Astrocyte of the cerebellum (primary cell): Measurements from ENCODE around the gene AVP.
"Not testable (repeated sequence)": the region's sequence is repeated elsewhere in the genome, so short reads cannot be mapped to it uniquely, and the experiment has no call there.

Experiments used
- DNase-seq: peaks from one replicate; pipeline ENCODE4 v3.0.0-alpha.2; 2011; ENCODE audit warnings: low read depth
- H3K4me3 ChIP-seq: 2 replicates; pipeline ENCODE4 v1.5.1; 2011; ENCODE audit warnings: mild to moderate bottlenecking, low read depth, low read length, moderate library complexity
- in situ Hi-C: cut with HindIII; loops from 2 replicates; pipeline ENCODE4 v1.10.0; 2017; ENCODE audit warnings: low sequenced_read_pairs
- TF ChIP-seq, protein P1 (sequence below): IDR thresholded peaks from 2 replicates; pipeline ENCODE4 v1.5.1; 2012; ENCODE audit warnings: low read length, low read depth, moderate library complexity, mild to moderate bottlenecking; ENCODE audit errors: missing control alignments

AVP gene

DNA sequence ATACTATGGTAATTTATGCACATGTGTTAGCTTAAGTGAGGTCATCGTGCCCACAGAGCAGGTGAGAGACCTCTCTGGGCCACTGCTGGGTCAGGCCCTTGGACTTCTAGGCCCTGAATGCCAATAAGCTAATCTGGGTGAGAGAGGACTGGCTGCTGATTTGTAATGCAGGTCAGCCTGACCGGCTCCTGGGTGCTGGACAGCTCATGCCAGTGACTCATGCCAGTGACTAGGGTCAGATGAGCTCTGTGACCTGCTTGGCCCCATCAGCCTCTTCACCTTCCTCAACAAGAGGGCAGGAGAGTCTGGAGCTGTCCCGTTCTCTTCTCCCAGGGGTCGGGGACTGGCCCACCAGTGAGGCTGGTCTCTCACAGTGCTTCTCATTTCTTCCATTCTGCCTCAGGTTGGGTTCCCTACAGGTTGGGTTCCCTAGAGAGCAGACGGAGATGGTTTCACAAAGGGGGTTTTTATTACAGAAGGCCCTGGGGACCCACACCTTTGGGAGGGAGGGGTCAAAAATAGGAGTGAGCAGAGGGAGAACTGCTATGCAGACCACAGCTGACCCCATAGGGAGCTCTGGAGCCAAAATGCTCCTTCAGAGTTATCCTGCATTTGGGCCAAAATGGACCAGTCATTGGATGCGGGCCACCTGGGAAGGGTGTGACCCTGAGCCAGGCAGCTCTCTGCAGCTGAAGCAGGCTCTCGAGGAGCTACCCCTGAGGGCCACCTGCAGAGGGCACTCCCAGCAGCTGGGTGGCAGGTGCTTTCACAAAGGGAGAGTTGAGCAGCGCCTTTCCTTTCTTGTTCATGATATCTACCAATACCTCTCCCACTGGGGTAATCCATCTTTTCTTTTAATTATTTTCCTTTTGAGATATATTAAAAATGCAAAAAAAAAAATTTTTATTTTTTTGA, 15.3 kb downstream of the AVP start:
- DNase-seq: no peak
- TF ChIP-seq, protein P1, sequence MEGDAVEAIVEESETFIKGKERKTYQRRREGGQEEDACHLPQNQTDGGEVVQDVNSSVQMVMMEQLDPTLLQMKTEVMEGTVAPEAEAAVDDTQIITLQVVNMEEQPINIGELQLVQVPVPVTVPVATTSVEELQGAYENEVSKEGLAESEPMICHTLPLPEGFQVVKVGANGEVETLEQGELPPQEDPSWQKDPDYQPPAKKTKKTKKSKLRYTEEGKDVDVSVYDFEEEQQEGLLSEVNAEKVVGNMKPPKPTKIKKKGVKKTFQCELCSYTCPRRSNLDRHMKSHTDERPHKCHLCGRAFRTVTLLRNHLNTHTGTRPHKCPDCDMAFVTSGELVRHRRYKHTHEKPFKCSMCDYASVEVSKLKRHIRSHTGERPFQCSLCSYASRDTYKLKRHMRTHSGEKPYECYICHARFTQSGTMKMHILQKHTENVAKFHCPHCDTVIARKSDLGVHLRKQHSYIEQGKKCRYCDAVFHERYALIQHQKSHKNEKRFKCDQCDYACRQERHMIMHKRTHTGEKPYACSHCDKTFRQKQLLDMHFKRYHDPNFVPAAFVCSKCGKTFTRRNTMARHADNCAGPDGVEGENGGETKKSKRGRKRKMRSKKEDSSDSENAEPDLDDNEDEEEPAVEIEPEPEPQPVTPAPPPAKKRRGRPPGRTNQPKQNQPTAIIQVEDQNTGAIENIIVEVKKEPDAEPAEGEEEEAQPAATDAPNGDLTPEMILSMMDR: no peak
- in situ Hi-C loops: no loop called here
- no peak overlapping the region for H3K4me3 ChIP-seq

DNA sequence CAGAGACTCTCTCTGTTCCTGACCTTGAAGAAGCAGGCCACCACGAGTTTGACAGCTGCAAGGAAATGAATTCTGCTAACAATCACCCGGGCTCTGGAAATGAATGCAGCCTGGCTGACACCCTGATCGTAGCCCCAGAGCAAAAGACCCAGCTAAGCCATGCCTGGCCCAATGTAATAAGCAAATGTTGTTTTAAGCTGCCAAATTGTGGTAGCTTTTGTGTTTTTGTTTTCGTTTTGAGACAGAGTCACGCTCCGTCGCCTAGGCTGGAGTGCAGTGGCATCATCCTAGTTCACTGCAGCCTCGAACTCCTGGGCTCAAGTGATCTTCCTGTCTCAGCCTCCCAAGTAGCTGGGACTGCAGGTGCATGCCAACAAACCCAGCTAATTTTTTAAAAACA, 16.4 kb downstream of the AVP start:
- in situ Hi-C loops: no loop called here
- DNase-seq: no peak
- no peak overlapping the region for H3K4me3 ChIP-seq
- TF ChIP-seq, protein P1: no peak

DNA sequence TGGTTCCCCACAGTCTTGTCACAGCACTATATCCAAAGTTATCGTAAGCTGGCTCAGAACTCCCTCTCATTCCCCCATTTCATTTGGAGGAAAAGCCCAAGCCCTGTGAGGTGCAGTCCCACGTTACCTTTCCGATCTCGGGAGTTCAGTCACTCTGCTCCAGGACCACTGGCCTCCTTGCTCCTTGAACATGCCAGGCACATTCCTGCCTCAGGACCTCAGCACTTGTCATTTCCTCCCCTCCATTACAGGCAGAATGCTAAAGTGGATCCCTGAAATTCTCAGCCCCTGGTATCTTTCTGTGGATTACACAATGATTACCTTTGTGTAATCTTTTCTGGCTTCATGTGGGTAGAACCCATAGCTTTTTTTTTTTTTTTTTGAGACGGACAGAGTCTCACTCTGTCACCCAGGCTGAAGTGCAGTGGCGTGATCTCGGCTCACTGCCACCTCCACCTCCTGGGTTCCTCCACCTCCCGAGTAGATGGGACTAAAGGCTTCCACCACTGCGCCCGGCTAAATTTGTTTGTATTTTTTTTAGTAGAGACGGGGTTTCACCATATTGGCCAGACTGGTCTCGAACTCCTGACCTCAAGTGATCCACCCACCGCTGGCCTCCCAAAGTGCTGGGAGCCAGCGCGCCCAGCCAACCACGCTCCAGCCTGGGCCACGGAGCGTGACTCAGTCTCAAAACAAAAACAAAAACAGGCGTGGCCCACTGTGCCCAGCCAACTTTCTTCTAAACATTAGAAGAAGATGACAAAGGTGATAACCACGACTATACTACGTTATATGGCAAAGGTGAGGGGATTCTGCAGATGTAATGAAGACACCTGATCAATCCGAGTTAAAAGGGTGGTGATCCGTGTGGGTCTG, 17.1 kb downstream of the AVP start:
- H3K4me3 ChIP-seq: no peak overlapping the region
- DNase-seq: no peak
- in situ Hi-C loops: no loop called here
- TF ChIP-seq, protein P1: no peak

DNA sequence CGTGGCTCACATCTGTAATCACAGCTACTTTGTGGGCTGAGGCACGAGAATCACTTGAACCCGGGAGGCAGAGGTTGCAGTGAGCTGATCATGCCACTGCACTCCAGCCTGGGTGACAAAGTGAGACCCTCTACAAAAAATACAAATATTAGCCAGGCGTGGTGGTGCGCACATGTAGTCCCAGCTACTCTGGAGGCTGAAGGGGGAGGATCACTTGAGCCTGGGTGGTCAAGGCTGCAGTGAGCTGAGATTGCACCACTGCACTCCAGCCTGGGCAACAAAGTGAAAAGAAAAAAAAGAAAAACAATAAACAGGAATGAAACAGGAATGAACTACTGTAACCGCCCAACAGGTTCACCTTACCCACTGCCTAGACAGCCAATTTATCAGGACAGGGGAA, 20.4 kb downstream of the AVP start:
- DNase-seq, in situ Hi-C loops, H3K4me3 ChIP-seq: not testable (repeated sequence)

DNA sequence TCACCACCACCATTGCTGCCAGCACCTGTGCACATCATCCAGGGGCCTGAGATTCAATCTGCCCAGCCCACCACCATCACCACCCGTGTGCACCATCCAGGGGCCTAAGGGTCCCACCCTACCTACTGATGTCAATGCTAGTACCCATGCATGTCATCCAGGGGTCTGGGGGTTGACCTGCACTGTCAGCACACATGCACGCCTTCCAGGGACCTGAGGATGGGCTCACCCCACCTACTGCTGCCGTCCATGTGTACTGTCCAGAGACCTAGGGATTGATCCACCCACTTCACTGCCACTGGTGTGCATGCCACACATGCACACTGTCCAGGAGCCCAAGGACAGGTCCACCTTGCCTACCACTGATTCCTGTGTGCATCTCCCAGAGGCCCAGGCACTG, 25.0 kb downstream of the AVP start:
- in situ Hi-C loops: no loop called here
- TF ChIP-seq, protein P1: no peak
- no peak overlapping the region for H3K4me3 ChIP-seq
- DNase-seq: no peak

DNA sequence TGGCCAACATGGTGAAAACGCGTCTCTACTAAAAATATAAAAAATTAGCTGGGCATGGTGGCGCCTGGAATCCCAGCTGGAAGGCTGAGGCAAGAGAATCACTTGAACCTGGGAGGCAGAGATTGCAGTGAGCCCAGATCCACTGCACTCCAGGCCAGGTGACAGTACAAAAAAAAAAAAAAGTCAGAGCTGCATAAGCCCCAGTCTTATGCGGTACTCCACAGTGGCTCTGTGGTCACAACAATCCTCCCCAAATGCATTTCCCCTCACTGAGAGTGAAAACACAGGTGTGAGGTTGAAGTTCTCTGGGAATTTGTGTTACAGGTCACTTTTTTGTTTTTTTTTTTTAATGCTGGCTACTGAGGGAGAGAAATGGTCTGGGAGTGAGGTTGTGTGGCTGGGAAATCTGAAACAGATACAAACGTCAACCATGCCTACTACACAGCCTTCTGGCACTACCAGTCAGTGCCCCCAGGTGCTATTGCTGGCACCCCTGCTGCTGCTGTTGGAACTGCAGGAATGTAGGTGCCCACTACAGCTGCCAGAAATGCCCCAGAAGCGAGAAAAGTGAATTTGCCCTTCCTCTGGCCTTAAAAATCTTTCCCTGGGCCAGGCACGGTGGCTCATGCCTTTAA, 33.0 kb downstream of the AVP start:
- DNase-seq: no peak
- TF ChIP-seq, protein P1: no peak
- H3K4me3 ChIP-seq: no peak overlapping the region
- in situ Hi-C loops: no loop called here
